M059J (cell line): ENCODE data around the gene MTHFD1L. TPM values are rescaled to one million over a fixed set of nuclear protein-coding genes. Genes with fewer than 3 reads are reported as not detected.
"Not testable (repeated sequence)": the region's sequence is repeated elsewhere in the genome, so short reads cannot be mapped to it uniquely, and the experiment has no call there.

Experiments
- DNase-seq: peaks from one replicate; pipeline ENCODE4 v3.0.0-alpha.2; 2012; ENCODE audit warnings: low read depth
- total RNA-seq: library from RNA; depleted of rRNA; stranded (reverse); fragments of >200 nt; shearing (Covaris generic); gene quantifications from 2 replicates; pipeline ENCODE4 v1.2.3, GENCODE V29; 2014

The MTHFD1L gene
- total RNA-seq, 1 experiment from 2014 or later: 10.9 TPM

DNA sequence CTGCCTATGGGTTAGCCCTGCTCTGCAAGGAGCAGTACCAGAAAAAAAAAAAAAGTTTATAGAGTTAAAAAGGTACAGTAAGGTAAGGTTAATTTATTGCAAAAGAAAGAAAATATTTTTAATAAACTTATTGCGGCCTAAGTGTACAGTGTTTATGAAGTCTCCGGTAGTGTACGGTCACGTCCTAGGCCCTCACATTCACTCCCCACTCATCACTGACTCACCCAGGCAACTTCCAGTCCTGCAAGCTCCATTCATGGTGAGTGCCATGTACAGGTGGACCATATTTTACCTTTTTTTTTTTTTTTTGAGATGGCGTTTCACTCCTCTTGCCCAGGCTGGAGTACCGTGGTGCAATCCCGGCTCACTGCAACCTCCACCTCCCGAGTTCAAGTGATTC, 258.1 kb downstream of the MTHFD1L start:
- DNase-seq: not testable (repeated sequence)

DNA sequence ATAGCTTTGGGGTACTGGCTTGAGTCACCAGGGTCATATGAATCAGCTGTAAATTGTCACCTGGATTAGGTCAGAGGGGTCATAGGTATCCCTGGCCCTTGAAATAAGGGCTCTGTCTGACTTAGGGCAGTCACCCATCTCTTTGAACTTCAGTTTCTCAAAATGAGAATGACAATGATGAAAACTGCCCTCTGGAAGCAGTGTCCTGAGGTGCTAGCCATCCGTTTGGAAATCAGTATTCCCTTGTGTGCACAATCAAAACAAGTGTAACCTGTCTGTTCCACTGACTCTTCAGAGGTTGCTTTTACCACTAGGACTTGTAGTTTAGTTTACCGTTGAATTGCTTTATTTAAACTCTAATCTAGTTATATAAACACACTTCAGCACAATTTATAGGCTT, 259.7 kb downstream of the MTHFD1L start:
- not testable (repeated sequence) for DNase-seq

- DNase-seq: peak; percentile 79
These were observed 260.3 kb downstream of the MTHFD1L start for GRCh38 chr6:151125651-151126416.

DNA sequence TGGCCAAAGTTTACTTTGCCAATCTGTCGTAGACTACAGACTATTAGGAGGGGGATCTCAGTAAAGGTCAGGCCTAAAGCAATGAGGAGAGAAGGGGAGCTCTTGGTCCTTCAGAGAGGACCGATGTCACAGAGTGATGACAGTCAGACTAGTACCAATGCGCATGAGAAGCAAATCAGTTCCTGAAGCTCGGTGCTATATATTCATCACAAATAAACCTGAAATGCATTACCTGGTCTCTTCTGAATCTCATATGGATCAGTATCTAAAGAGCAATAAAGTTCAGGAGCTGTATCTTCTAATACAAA, 260.9 kb downstream of the MTHFD1L start:
- not testable (repeated sequence) for DNase-seq

DNA sequence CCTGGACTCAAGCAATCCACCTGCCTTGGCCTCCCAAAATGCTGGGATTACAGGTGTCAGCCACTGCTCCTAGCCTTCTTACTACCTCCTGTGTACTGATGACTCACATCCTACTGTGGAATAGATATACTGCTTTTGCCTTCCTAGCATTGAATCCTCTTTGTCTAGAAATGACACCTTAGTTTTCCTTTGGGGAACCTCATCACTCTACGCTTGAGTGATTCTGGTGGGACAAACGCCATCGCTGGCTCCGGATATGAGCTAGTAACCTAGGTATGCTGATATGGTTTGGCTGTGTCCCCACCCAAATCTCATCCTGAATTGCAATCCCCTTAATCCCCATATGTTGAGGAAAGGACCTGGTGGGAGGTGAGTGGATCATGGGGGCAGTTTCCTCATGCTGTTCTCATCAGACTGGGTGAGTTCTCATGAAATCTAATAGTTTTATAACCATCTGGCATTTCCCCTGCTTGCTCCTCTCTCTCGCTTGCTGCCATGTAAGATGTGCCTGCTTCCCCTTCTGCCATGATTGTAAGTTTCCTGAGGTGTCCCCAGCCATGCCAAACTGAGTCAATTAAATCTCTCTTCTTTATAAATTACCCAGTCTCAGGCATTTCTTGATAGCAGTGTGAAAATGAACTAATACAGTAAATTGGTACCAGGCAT, 261.8 kb downstream of the MTHFD1L start:
- peak; percentile 50 for DNase-seq

- no peak for DNase-seq
These were observed 263.4 kb downstream of the MTHFD1L start for GRCh38 chr6:151128763-151129370.

- DNase-seq: no peak
These were observed 264.8 kb downstream of the MTHFD1L start for GRCh38 chr6:151130329-151130728.

- DNase-seq: no peak
These were observed 266.0 kb downstream of the MTHFD1L start for GRCh38 chr6:151131324-151132007.

- DNase-seq: no peak
These were observed 270.7 kb downstream of the MTHFD1L start for GRCh38 chr6:151136141-151136755.

GRCh38 chr6:151137542-151137941, 272.0 kb downstream of the MTHFD1L start:
- no peak for DNase-seq

- DNase-seq: no peak
These were observed 274.0 kb downstream of the MTHFD1L start for GRCh38 chr6:151139524-151139923.

GRCh38 chr6:151140767-151141166, 275.3 kb downstream of the MTHFD1L start:
- no peak for DNase-seq

DNA sequence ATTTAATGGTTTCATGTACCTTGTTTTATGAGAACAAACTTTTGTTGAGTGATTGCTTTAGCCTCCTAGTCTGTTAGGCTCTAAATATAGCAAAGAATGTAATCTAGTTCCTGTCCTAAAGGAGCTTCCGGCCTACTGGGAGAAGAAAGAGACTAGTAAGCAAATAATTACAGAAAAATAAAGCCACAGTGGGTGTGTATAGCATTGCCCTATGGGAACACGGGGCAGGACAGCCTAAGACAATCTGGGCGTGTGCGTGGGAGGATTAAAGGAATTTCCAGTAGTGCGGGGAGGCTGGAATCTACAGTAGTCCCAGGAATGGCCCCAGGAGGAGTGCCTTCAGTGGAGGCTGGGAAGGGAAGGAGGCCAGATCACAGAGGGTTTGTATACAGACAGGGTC, 276.2 kb downstream of the MTHFD1L start:
- DNase-seq: peak; percentile 15

GRCh38 chr6:151142676-151143075, 277.2 kb downstream of the MTHFD1L start:
- no peak for DNase-seq

GRCh38 chr6:151143337-151143736, 277.8 kb downstream of the MTHFD1L start:
- DNase-seq: no peak

DNA sequence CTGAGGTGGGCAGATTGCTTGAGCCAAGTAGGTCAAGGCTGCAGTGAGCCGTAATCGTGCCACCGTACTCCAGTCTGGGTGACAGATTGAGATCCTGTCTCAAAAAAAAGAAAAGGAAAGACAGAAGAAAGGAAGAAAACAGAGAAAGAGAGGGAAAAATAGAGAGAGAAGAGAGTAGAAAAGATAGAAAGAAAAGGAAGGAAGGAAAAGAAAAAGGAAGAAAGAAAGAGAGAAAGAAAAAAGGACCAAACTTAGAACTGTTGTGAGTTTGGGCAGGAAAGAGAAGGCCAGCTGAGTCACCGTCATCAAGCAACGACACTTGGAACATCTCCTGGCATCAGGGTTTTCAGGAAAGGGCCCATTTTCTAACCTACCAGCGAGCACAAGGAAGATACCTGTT, 278.3 kb downstream of the MTHFD1L start:
- DNase-seq: no peak

GRCh38 chr6:151147118-151147832, 281.8 kb downstream of the MTHFD1L start:
- DNase-seq: no peak

- no peak for DNase-seq
These were observed 282.6 kb downstream of the MTHFD1L start for GRCh38 chr6:151148111-151148510.

DNA sequence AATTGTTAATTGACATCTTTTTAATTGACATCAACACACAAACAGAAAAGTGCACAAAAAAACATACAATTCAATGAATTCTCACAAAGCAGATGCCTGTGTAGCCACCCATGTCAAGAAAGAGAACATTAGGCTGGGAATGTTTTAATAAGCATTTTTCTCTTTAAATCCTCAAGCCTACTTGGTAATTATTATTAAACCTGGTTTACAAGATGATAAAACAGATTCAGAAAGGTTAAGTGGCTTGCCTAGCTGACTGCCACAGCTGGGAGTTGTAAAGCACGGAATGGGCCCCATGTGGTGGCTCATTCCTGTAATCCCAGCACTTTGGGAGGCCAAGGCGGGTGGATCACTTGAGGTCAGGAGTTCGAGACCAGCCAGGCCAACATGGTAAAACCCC, 284.3 kb downstream of the MTHFD1L start:
- DNase-seq: no peak
